ENCODE measurements around the gene PNPLA6. TPM values are rescaled to one million over a fixed set of nuclear protein-coding genes. Genes with fewer than 3 reads are reported as not detected.

Gene PNPLA6
- total RNA-seq, 1 experiment from 2014 or later, result 60.1 TPM

GRCh38 chr19:7562646-7563393 is 27.3 kb downstream of the PNPLA6 start:
- Mint-ChIP-seq H3K4me1 (ENCODE audit: low read depth, unreplicated experiment) (no peaks in the 10 kb centered on the region), H3K4me3 (ENCODE audit: low read depth, unreplicated experiment) (no peak overlapping the region), H3K9me3 (ENCODE audit: low read depth, unreplicated experiment) (no peaks in the 10 kb centered on the region), H3K27me3 (ENCODE audit: unreplicated experiment) (no peaks in the 10 kb centered on the region), H3K27ac (ENCODE audit: unreplicated experiment) (no peak overlapping the region), H3K36me3 (ENCODE audit: insufficient read depth, unreplicated experiment) (peaks cover 5% of the 10 kb centered on the region)
- intact Hi-C loops (cut with micrococcal nuclease; ENCODE audit: unreplicated experiment), result no loop called here
- CTCF ChIA-PET, result interaction anchor here (0.7 kb wide), 1 partner anchor 55 kb away, joined by 4 read pairs; no protein-coding TSS in a partner anchor
- no peak for DNase-seq
- no TSS peak for BruUV-seq (replicated peaks)
- TF ChIP-seq CTCF (IDR thresholded peaks at IDR 0.05; ENCODE audit: unreplicated experiment), result no peak

GRCh38 chr19:7564866-7565265 is 29.3 kb downstream of the PNPLA6 start:
- no peak for DNase-seq
- no TSS peak for BruUV-seq (replicated peaks)
- Mint-ChIP-seq H3K36me3 (ENCODE audit: insufficient read depth, unreplicated experiment) (peaks cover 5% of the 10 kb centered on the region), H3K27ac (ENCODE audit: unreplicated experiment) (no peak overlapping the region), H3K4me1 (ENCODE audit: low read depth, unreplicated experiment) (no peaks in the 10 kb centered on the region), H3K9me3 (ENCODE audit: low read depth, unreplicated experiment) (no peaks in the 10 kb centered on the region), H3K4me3 (ENCODE audit: low read depth, unreplicated experiment) (no peak overlapping the region), H3K27me3 (ENCODE audit: unreplicated experiment) (no peaks in the 10 kb centered on the region)
- CTCF ChIA-PET, result interaction anchor here (0.6 kb wide), 1 partner anchor 65 kb away, joined by 7 read pairs; the partner anchor contains the start of genes PET100 and XAB2
- TF ChIP-seq CTCF (IDR thresholded peaks at IDR 0.05; ENCODE audit: unreplicated experiment), result no peak
- intact Hi-C loops (cut with micrococcal nuclease; ENCODE audit: unreplicated experiment), result no loop called here

- Mint-ChIP-seq H3K27me3 (ENCODE audit: unreplicated experiment) (no peaks in the 10 kb centered on the region), H3K4me1 (ENCODE audit: low read depth, unreplicated experiment) (no peaks in the 10 kb centered on the region), H3K4me3 (ENCODE audit: low read depth, unreplicated experiment) (no peak overlapping the region), H3K27ac (ENCODE audit: unreplicated experiment) (no peak overlapping the region), H3K36me3 (ENCODE audit: insufficient read depth, unreplicated experiment) (peaks cover 5% of the 10 kb centered on the region), H3K9me3 (ENCODE audit: low read depth, unreplicated experiment) (no peaks in the 10 kb centered on the region)
- TF ChIP-seq CTCF (IDR thresholded peaks at IDR 0.05; ENCODE audit: unreplicated experiment), result no peak
- CTCF ChIA-PET, result interaction anchor here (0.6 kb wide), 1 partner anchor 64 kb away, joined by 7 read pairs; the partner anchor contains the start of genes PET100 and XAB2
- no peak for DNase-seq
- no TSS peak for BruUV-seq (replicated peaks)
- intact Hi-C loops (cut with micrococcal nuclease; ENCODE audit: unreplicated experiment), result no loop called here
Observed at GRCh38 chr19:7565332-7565731, 29.8 kb downstream of the PNPLA6 start.

- no peaks in the 10 kb centered on the region for H3K36me3 Mint-ChIP-seq (ENCODE audit: insufficient read depth, unreplicated experiment)
Observed at GRCh38 chr19:7570761-7571160, 35.2 kb downstream of the PNPLA6 start.

More at GRCh38 chr19:7570761-7571160, 35.2 kb downstream of the PNPLA6 start:
- BruUV-seq (replicated peaks), result no TSS peak
- Mint-ChIP-seq H3K27me3 (ENCODE audit: unreplicated experiment) (no peaks in the 10 kb centered on the region), H3K4me1 (ENCODE audit: low read depth, unreplicated experiment) (no peaks in the 10 kb centered on the region), H3K4me3 (ENCODE audit: low read depth, unreplicated experiment) (no peak overlapping the region), H3K27ac (ENCODE audit: unreplicated experiment) (no peak overlapping the region), H3K9me3 (ENCODE audit: low read depth, unreplicated experiment) (no peaks in the 10 kb centered on the region)
- TF ChIP-seq CTCF (IDR thresholded peaks at IDR 0.05; ENCODE audit: unreplicated experiment), result no peak
- no peak for DNase-seq
- CTCF ChIA-PET, result interaction anchor here (0.7 kb wide), 1 partner anchor 81 kb away, joined by 3 read pairs; no protein-coding TSS in a partner anchor
- intact Hi-C loops (cut with micrococcal nuclease; ENCODE audit: unreplicated experiment), result no loop called here

All from Calu3 (cell line).